GM12865 (cell line): ENCODE results near the gene DTNB.

Source experiments
- DNase-seq: peaks from one replicate; pipeline ENCODE4 v3.0.0; 2010; ENCODE audit warnings: low read depth
- H3K4me3 ChIP-seq: 2 replicates; pipeline ENCODE4 v1.5.1; 2011; ENCODE audit warnings: mild to moderate bottlenecking, low read depth, low read length, control low read depth
- TF ChIP-seq, protein P1 (sequence below): IDR thresholded peaks from 2 replicates; pipeline ENCODE4 v1.5.1; 2011; ENCODE audit warnings: low read length, control low read depth, low read depth, inconsistent platforms; ENCODE audit not compliant: insufficient read depth; ENCODE audit errors: missing control alignments

Gene DTNB

DNA sequence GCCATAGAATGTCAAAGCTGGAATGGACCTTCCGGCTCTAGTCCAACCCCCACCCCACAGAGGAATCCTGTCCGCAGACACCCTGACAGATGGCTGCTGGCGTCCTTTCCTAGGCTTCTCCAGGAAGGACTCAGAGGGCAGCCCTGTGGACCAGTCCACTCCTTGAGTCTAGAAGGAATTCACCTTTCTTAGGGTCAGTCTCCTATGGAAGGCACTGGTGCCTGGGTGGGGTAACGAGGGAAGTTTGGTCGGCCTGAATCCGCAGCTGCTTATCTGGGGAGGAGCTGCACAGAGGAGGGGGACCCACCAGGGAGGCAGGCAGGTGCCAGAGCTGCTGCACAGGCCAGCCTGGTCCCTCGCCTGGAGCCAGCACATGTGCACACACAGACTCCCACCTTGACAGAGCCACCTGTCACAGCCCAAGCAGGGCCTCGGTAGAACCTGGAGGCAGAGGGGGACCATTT, 334.1 kb downstream of the DTNB start:
- H3K4me3 ChIP-seq, result no peak overlapping the region
- DNase-seq, result no peak

DNA sequence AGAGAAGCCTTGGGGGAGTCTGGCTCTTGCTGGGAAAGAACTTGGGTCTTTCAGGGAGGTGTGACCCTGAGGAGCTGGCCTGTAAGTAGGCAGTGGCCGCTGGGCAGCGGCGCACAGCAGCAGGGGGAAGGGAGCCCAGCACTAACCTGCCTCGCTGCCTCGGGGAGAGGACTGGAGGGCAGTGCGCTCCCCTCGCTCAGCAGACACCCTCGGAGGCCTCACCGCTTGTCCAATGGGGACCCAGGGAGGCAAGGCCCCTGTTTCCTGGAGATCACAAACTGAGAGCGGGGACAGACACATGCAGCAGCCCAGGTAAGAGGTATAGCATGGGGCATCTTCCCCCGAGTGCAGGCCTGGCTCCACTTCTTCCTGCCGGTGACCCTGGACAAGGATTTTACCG, 335.0 kb downstream of the DTNB start:
- TF ChIP-seq, protein P1, sequence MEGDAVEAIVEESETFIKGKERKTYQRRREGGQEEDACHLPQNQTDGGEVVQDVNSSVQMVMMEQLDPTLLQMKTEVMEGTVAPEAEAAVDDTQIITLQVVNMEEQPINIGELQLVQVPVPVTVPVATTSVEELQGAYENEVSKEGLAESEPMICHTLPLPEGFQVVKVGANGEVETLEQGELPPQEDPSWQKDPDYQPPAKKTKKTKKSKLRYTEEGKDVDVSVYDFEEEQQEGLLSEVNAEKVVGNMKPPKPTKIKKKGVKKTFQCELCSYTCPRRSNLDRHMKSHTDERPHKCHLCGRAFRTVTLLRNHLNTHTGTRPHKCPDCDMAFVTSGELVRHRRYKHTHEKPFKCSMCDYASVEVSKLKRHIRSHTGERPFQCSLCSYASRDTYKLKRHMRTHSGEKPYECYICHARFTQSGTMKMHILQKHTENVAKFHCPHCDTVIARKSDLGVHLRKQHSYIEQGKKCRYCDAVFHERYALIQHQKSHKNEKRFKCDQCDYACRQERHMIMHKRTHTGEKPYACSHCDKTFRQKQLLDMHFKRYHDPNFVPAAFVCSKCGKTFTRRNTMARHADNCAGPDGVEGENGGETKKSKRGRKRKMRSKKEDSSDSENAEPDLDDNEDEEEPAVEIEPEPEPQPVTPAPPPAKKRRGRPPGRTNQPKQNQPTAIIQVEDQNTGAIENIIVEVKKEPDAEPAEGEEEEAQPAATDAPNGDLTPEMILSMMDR, result no peak
- H3K4me3 ChIP-seq, result no peak overlapping the region
- no peak for DNase-seq

More for the DNA sequence above, 334.1 kb downstream of the DTNB start:
- TF ChIP-seq, protein P1, result no peak

DNA sequence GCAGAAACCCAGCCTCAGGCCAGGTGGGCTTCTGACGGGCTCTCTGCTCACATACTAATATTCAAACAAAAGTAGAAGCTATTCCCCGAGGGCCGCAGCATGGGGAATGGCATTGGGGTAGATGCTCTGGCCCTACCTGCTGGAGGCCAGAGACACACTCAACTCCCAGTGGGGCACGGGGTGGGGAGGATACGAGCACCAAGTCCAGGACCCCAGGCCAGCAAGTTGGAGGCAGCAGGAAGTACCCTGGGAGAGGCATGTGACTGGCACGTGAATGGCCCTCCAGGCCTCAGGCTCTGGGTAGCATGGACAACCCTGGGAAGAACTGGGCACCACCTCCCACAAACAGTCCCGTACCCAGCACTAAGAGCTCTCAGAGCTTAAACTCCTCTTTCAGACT, 335.5 kb downstream of the DTNB start:
- TF ChIP-seq, protein P1, result no peak
- H3K4me3 ChIP-seq, result no peak overlapping the region
- no peak for DNase-seq

DNA sequence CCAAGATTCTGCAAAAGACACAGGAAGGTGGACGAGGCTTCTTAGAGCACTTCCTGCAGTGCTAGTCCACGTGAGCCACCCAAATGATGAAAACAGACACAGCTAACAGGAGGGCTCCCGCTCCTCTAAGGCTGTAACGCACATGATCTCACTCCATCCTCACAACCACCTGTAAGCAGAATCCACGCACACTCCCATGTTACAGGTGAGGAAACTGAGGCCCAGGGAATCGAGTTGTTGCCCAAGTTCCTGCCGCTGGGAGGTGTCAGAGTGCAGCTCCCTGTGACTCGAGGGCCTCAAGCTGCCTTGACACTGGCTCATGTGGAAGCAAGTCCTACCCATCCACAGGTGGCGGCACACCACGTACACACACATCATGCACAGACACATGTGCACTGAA, 336.1 kb downstream of the DTNB start:
- TF ChIP-seq, protein P1, result no peak
- no peak for DNase-seq
- no peak overlapping the region for H3K4me3 ChIP-seq

DNA sequence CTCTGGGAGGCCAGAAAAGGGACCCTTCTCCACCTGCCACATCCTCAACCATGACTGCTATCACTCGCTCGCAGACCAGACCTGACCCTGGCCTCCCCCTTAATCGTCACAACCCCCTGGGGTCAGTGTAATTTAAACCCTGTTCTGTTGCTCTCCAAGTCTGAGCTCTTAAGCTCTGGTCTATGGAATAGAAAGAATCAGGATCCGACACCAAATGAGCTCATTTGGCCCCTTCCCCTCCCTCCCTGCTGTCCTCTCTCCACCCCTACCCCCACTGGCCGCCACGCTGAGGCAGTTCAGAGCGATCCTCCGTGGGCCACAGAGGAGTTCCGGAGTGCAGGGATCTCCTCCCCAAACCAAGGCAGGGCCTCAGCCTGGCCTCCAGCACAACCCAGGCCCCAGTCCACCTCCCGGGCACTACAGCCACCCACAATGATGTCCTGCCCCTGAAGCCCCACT, 337.0 kb downstream of the DTNB start:
- TF ChIP-seq, protein P1, result no peak
- H3K4me3 ChIP-seq, result no peak overlapping the region
- no peak for DNase-seq

DNA sequence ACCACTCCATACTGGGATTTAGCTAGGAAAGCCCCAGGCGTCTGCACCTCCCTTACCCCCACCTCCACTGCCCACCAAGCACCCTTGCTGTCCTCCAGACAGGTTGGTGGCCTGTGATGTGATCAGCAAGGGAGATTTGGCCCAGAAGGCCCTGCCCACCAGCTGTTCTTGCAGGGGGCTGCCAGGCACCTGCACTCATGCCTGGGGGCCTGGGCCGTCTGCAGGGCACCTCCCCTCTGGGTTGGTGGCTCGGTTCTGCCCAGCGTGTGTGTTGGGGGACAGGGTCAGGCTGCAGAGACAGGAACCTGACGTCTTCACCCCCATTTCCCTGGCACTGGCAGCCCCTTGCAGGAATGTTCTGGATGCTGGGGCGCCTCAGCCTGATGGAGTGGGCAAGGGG, 337.4 kb downstream of the DTNB start:
- TF ChIP-seq, protein P1, result no peak
- H3K4me3 ChIP-seq, result no peak overlapping the region
- DNase-seq, result no peak

DNA sequence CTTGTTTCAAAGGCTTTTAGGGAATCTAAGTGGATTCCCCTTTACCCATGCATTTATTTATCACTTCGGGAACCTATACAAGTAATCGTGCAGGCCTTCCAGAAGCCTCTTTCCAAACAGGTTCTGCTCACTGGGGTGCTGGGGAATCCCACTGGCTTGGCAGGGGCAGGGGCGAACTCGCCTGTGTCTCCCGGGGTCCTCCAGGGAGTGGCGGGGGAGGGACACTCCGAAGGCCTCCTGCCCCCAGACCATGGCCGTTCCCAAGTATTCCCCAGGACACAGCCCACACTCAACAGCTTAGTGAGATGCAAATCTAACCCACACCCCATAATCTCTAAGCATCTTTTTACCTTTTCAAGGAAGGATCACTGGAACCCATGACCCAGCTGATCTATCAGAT, 338.2 kb downstream of the DTNB start:
- no peak overlapping the region for H3K4me3 ChIP-seq

More for the DNA sequence above, 338.2 kb downstream of the DTNB start:
- DNase-seq, result no peak
- TF ChIP-seq, protein P1, result no peak
